HAP-1 (cell line): ENCODE data around the gene DSCAM.

Experiments
- DNase-seq, 2 experiments: peaks; one replicate each; pipeline ENCODE4 v3.0.0-alpha.2; 2016 to 2020; ENCODE audit warnings: low spot score in 2 of 2
- H3K27me3 ChIP-seq: fragments of 250-450 bp; sonication (Bioruptor Pico); 2 replicates; pipeline ENCODE4 v1.5.1; 2020; ENCODE audit warnings: low read depth, mild to moderate bottlenecking, moderate library complexity
- H3K36me3 ChIP-seq: fragments of 250-450 bp; sonication (Bioruptor Pico); replicated peaks from 2 replicates; pipeline ENCODE4 v1.5.1; 2020; ENCODE audit warnings: mild to moderate bottlenecking
- H3K4me1 ChIP-seq: fragments of 250-450 bp; sonication (Bioruptor Pico); 2 replicates; pipeline ENCODE4 v1.5.1; 2020; ENCODE audit warnings: mild to moderate bottlenecking
- H3K4me3 ChIP-seq: fragments of 250-450 bp; sonication (Bioruptor Pico); 2 replicates; pipeline ENCODE4 v1.5.1; 2020; ENCODE audit warnings: mild to moderate bottlenecking, moderate library complexity
- H3K9me3 ChIP-seq: fragments of 250-450 bp; sonication (Bioruptor Pico); 2 replicates; pipeline ENCODE4 v1.5.1; 2020; ENCODE audit warnings: mild to moderate bottlenecking, moderate library complexity
- in situ Hi-C: fragments of 300-500 bp; cut with MboI; formaldehyde crosslinking; loops from 3 replicates; pipeline ENCODE4 v1.14.3; 2020; ENCODE audit warnings: low sequenced_read_pairs, inconsistent platforms, mixed read lengths

Gene DSCAM

GRCh38 chr21:40250514-40251294 lies 596.3 kb downstream of the DSCAM start:
- H3K4me1 ChIP-seq, result no peaks in the 10 kb centered on the region
- in situ Hi-C loops, result no loop called here
- DNase-seq, result no peak
- no peak overlapping the region for H3K4me3 ChIP-seq
- no peaks in the 10 kb centered on the region for H3K36me3 ChIP-seq
- no peaks in the 10 kb centered on the region for H3K27me3 ChIP-seq
- H3K9me3 ChIP-seq, result no peaks in the 10 kb centered on the region

DNA sequence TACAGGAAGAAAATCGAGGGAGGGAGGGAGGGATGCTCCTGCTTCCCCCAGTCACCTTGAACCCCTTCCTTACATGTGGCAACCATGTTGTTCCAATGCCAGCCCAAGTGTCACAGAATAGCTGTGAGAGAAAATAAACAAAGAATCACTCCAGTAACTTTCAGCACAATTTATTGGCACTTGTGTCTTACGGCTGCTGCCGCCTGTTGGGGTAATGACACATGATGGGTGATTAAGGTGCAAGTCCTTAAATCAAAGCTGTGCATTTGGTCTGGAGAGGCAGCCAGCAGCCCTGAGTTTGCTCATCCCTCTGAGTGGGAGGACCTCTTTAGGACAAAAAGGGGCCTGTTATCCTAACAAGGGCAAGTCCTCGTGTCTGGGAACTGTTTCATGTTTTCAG lies 602.0 kb downstream of the DSCAM start:
- H3K27me3 ChIP-seq, result no peaks in the 10 kb centered on the region
- H3K4me3 ChIP-seq, result no peak overlapping the region
- DNase-seq, result no peak
- no peaks in the 10 kb centered on the region for H3K36me3 ChIP-seq
- no peaks in the 10 kb centered on the region for H3K4me1 ChIP-seq
- H3K9me3 ChIP-seq, result no peaks in the 10 kb centered on the region
- in situ Hi-C loops, result no loop called here

DNA sequence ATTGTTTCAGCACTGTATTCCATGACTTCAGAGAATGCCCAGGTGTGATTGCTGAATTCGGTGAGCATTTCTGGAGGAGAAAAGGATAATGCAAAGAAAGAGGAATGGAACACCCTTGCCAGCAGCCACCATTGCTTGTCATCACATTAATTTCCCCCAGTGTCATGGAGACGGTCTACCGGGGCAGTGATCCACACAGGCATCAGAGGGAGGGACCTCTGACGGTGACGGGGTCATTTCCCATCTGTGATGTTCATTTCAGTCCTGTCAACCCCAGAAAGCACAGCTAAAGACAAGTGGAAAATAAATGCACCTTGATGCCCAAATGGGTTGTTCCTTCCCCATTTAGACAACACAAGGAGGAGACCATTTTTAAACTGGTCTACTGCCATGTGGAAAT lies 603.3 kb downstream of the DSCAM start:
- no peaks in the 10 kb centered on the region for H3K27me3 ChIP-seq
- no peaks in the 10 kb centered on the region for H3K9me3 ChIP-seq
- H3K4me3 ChIP-seq, result no peak overlapping the region
- in situ Hi-C loops, result no loop called here
- H3K36me3 ChIP-seq, result no peaks in the 10 kb centered on the region
- no peaks in the 10 kb centered on the region for H3K4me1 ChIP-seq
- no peak for DNase-seq

DNA sequence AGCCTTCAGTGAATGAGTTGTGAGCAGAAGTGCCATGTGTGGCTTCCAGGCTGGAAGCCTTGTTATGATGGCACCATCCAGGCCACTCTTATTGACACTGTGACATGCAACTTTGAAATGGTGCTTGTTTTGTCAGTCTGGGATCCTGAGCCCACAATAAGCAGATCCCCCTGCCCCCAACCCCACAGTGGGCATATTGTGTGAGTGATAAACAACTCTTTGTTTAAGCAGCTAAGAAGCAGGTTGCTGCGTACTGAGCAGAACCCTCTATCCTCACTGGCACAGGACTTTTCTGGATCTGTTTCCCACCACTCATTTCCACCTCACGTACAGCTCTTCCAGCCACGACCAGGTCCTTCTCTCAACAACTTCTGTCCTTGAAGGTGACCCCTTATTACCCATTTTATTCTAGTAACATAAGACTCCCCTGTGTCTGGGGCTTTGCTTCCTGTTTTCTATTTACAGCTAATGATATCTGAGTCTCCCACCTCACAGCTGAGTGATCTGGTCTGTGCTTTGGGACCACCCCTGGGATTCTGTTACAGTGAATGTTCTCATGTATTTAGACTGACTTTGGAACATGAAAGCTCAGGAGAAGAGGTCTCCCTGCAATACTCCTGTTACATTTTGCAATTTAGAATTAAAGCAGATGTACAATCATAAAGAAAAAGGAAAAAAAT lies 604.2 kb downstream of the DSCAM start:
- DNase-seq, result no peak
- no peaks in the 10 kb centered on the region for H3K36me3 ChIP-seq

GRCh38 chr21:40235528-40235927 lies 611.4 kb downstream of the DSCAM start:
- Histone ChIP-seq H3K9me3 (no peaks in the 10 kb centered on the region), H3K36me3 (no peaks in the 10 kb centered on the region), H3K27me3 (no peaks in the 10 kb centered on the region), H3K4me3 (no peak overlapping the region), H3K4me1 (no peaks in the 10 kb centered on the region)
- DNase-seq, result no peak
- in situ Hi-C loops, result no loop called here

More for the DNA sequence above, 604.2 kb downstream of the DSCAM start:
- no peaks in the 10 kb centered on the region for H3K9me3 ChIP-seq
- in situ Hi-C loops, result no loop called here
- no peak overlapping the region for H3K4me3 ChIP-seq
- no peaks in the 10 kb centered on the region for H3K27me3 ChIP-seq
- no peaks in the 10 kb centered on the region for H3K4me1 ChIP-seq

- H3K27me3 ChIP-seq, result no peaks in the 10 kb centered on the region
- H3K4me1 ChIP-seq, result no peaks in the 10 kb centered on the region
- H3K9me3 ChIP-seq, result no peaks in the 10 kb centered on the region
- in situ Hi-C loops, result no loop called here
- no peaks in the 10 kb centered on the region for H3K36me3 ChIP-seq
- no peak for DNase-seq
- no peak overlapping the region for H3K4me3 ChIP-seq
Measured at GRCh38 chr21:40231979-40232378, 615.0 kb downstream of the DSCAM start.

GRCh38 chr21:40227096-40227495 lies 619.9 kb downstream of the DSCAM start:
- no peak for DNase-seq
- H3K36me3 ChIP-seq, result no peaks in the 10 kb centered on the region
- in situ Hi-C loops, result no loop called here
- no peak overlapping the region for H3K4me3 ChIP-seq
- no peaks in the 10 kb centered on the region for H3K4me1 ChIP-seq
- H3K27me3 ChIP-seq, result no peaks in the 10 kb centered on the region
- no peaks in the 10 kb centered on the region; the same call in 1 of the 2 replicates for H3K9me3 ChIP-seq

DNA sequence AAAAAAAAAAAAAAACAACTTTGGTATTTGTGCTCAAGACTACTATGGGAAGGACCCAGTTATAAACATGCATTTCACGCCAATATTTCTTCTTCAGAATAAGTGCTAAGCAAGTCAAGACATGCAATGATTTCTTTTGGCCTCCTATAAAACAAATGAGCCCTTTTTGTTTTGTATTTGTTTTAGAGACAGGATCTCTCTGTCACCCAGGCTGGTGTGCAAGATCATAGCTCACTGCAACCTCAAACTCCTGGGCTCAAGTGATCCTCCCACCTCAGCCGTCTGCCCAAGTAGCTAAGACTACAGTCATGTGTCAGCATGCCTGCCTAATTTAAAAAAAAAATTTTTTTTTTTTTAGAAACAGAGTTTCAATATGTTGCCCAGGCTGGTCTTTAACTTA lies 631.0 kb downstream of the DSCAM start:
- no peaks in the 10 kb centered on the region for H3K9me3 ChIP-seq
- H3K27me3 ChIP-seq, result no peaks in the 10 kb centered on the region
- no peak for DNase-seq
- H3K36me3 ChIP-seq, result no peaks in the 10 kb centered on the region
- in situ Hi-C loops, result no loop called here
- no peaks in the 10 kb centered on the region for H3K4me1 ChIP-seq
- H3K4me3 ChIP-seq, result no peak overlapping the region

DNA sequence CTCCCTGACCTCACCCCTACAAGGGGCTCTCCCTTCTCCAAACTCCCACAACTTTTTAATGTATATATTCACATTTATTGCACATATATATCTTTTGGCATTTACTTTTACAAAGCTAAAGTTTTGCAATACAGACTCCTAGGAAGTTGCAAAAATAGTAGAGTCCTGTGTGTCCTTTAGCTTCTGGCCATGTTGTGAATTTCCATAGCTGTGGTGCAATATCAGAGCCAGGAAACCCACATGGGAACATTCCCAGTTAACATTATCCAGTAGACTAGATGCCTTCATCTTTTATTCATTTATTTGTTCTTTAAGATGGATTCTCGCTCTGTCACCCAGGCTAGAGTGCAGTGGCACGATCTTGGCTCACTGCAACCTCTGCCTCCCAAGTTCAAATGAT lies 636.7 kb downstream of the DSCAM start:
- in situ Hi-C loops, result no loop called here
- H3K4me3 ChIP-seq, result no peak overlapping the region
- H3K4me1 ChIP-seq, result no peaks in the 10 kb centered on the region
- no peaks in the 10 kb centered on the region for H3K9me3 ChIP-seq
- DNase-seq, result no peak
- H3K27me3 ChIP-seq, result no peaks in the 10 kb centered on the region
- no peaks in the 10 kb centered on the region for H3K36me3 ChIP-seq

GRCh38 chr21:40208948-40209345 lies 638.0 kb downstream of the DSCAM start:
- DNase-seq, result no peak
- Histone ChIP-seq H3K27me3 (no peaks in the 10 kb centered on the region), H3K9me3 (no peaks in the 10 kb centered on the region), H3K36me3 (no peaks in the 10 kb centered on the region), H3K4me1 (no peaks in the 10 kb centered on the region), H3K4me3 (no peak overlapping the region)
- in situ Hi-C loops, result no loop called here

DNA sequence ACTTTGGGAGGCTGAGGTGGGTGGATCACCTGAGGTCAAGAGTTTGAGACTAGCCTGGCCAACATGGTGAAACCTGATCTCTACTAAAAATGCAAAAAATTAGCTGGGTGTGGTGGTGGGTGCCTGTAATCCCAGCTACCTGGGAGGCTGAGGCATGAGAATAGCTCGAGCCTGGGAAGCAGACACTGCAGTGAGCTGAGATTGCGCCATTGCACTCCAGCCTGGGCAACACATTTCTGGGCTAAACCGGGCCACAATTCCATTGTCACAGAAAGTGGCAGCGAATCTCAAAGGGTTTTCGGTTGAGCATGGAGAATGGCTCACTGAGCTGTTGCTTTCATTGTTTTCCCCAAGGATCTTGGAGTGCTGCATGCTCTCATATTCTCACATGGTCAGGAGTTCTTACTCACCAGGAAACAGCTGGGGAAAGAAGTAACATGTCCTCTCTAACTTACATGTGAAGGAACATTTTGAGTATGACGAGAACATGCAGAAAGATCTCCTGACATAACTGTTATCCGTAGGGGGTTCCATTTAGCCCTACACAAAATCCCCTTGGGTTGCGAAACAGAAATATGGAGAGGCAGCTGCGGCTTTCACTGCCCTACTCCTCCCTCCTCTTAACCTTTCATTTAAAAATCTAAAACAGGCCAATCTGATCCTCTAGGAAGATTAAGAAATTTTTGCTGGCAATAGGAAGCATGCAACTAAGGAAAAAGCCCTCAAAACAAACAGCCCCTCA lies 638.6 kb downstream of the DSCAM start:
- Histone ChIP-seq H3K4me3 (no peak overlapping the region), H3K27me3 (no peaks in the 10 kb centered on the region), H3K4me1 (no peaks in the 10 kb centered on the region), H3K36me3 (no peaks in the 10 kb centered on the region), H3K9me3 (no peaks in the 10 kb centered on the region)
- DNase-seq, result no peak
- in situ Hi-C loops, result no loop called here

DNA sequence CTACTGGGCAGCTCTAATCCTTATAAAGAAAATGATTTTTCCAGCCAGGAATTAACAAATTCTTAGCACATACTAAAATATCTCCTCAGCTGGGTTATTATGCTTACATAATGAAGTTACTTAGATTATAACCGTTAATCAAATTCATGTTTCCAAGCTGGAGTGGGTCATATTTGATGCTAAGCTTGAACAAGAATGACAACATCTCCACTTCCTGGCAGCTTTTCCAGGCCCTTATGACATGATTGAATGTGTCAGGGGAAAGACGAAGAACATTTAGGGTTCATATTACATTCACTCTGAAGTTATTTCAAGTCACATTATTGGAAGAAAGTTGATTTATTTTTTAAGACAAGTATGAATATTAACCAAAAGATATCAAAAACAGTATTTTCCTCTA lies 646.0 kb downstream of the DSCAM start:
- in situ Hi-C loops, result no loop called here
- no peak for DNase-seq
- H3K4me1 ChIP-seq, result no peaks in the 10 kb centered on the region
- no peaks in the 10 kb centered on the region for H3K27me3 ChIP-seq
- H3K36me3 ChIP-seq, result no peaks in the 10 kb centered on the region
- no peak overlapping the region for H3K4me3 ChIP-seq
- no peaks in the 10 kb centered on the region; the same call in 1 of the 2 replicates for H3K9me3 ChIP-seq

DNA sequence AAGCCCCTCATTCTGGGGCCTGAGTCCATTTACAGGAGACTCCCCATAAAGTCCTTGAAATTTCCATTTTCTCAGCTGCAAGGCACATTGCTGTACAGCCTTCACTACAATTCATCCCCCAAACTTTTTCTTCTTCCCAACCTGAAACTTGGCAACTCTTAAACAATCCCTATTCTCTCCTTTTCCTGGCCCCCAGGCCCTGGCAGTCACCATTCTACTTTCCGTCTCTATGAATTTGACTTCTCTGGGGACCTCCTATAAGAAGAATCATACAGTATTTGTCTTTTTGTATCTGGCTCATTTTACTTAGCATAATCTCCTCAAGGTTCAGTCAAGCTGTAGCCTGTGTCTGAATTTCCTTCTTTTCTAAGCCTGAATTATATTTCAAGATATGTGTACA lies 646.8 kb downstream of the DSCAM start:
- DNase-seq, result no peak
- in situ Hi-C loops, result no loop called here
- Histone ChIP-seq H3K9me3 (no peaks in the 10 kb centered on the region; the same call in 1 of the 2 replicates), H3K27me3 (no peaks in the 10 kb centered on the region), H3K36me3 (no peaks in the 10 kb centered on the region), H3K4me3 (no peak overlapping the region), H3K4me1 (no peaks in the 10 kb centered on the region)
